Esophagus muscularis mucosa (tissue), 4 donors: ENCODE data around the gene KHK.

Source experiments
- CTCF ChIP-seq, 3 experiments: fragments of 200-600 bp in 2 of 3; fragments of 450-650 bp in 1 of 3; sonication (generic) in 2 of 3; IDR thresholded peaks; one replicate each; pipeline ENCODE4 v1.5.1; 2017 to 2019; ENCODE audit warnings: antibody characterized with exemption in 3 of 3, mild to moderate bottlenecking in 2 of 3, moderate library complexity in 1 of 3
- EP300 ChIP-seq: sonication (generic); formaldehyde crosslinking; IDR thresholded peaks from one replicate; pipeline ENCODE4 v1.6.1; 2017; ENCODE audit warnings: antibody characterized with exemption
- POLR2A ChIP-seq: fragments of 450-650 bp; IDR thresholded peaks from one replicate; pipeline ENCODE4 v1.6.1; 2017; ENCODE audit warnings: antibody characterized with exemption, moderate library complexity, mild to moderate bottlenecking, low read depth
- POLR2AphosphoS5 ChIP-seq, 2 donors: sonication (generic); formaldehyde crosslinking; IDR thresholded peaks; one replicate each; pipeline ENCODE4 v1.6.1; 2017; ENCODE audit warnings: antibody characterized with exemption in 2 of 2

GRCh38 chr2:27060323-27060722 lies 26.2 kb upstream of the KHK start:
- TF ChIP-seq CTCF (IDR thresholded peaks at IDR 0.05) = no peak
- TF ChIP-seq POLR2AphosphoS5 (IDR thresholded peaks at IDR 0.05) = peak in 1 of 2 donors; percentile 15
- TF ChIP-seq EP300 = no peak
- no peak for TF ChIP-seq POLR2A
